Measurements from ENCODE around the gene CACNG1.

DNA sequence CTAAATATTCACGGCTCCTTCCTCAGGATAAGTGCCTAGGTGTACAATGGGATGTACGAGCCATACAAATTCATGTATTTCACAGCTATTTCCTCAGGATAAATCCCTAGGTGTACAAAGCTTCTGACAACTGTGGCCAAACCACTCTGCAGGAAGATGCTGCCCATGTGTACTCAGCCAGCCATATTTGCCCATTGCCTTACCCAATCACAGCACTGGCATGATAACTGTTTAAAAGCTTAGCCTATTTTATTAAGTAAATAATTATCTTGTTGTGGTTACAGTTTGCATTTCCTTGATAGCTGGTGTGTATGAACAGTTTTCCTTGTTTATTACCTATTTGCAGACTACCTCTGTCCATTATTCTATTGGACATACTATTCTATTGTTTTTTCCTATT is 35.1 kb downstream of the CACNG1 start:
- TF ChIP-seq, protein P1, sequence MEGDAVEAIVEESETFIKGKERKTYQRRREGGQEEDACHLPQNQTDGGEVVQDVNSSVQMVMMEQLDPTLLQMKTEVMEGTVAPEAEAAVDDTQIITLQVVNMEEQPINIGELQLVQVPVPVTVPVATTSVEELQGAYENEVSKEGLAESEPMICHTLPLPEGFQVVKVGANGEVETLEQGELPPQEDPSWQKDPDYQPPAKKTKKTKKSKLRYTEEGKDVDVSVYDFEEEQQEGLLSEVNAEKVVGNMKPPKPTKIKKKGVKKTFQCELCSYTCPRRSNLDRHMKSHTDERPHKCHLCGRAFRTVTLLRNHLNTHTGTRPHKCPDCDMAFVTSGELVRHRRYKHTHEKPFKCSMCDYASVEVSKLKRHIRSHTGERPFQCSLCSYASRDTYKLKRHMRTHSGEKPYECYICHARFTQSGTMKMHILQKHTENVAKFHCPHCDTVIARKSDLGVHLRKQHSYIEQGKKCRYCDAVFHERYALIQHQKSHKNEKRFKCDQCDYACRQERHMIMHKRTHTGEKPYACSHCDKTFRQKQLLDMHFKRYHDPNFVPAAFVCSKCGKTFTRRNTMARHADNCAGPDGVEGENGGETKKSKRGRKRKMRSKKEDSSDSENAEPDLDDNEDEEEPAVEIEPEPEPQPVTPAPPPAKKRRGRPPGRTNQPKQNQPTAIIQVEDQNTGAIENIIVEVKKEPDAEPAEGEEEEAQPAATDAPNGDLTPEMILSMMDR (IDR thresholded peaks at IDR 0.05; ENCODE audit: low read depth, low read length, missing input control) = no peak
- no peak for TF ChIP-seq FOXA1 (IDR thresholded peaks at IDR 0.05)

All from liver (tissue), 2 donors.